Trophoblast cell (in vitro differentiated cells and primary cell): ENCODE data around the gene PPP2R2C.

Experiments used
- DNase-seq, 2 donors: peaks; one replicate each; pipeline ENCODE4 v3.0.0-alpha.2; 2016
- H2AFZ ChIP-seq: 2 replicates; pipeline ENCODE4 v1.6.1; 2013; ENCODE audit warnings: low read length, moderate library complexity, mild to moderate bottlenecking; ENCODE audit not compliant: insufficient read depth, poor library complexity
- H2AK5ac ChIP-seq: 2 replicates; pipeline ENCODE4 v1.6.1; 2013; ENCODE audit warnings: mild to moderate bottlenecking, low read length
- H2BK120ac ChIP-seq: 2 replicates; pipeline ENCODE4 v1.6.1; 2013; ENCODE audit warnings: low read length, mild to moderate bottlenecking, moderate library complexity; ENCODE audit not compliant: insufficient read depth, poor library complexity
- H2BK12ac ChIP-seq: 2 replicates; pipeline ENCODE4 v1.6.1; 2013; ENCODE audit warnings: mild to moderate bottlenecking, low read length, moderate library complexity
- H2BK5ac ChIP-seq: 2 replicates; pipeline ENCODE4 v1.6.1; 2013; ENCODE audit warnings: low read length, low read depth, moderate library complexity, mild to moderate bottlenecking; ENCODE audit not compliant: poor library complexity
- H3K14ac ChIP-seq: 2 replicates; pipeline ENCODE4 v1.6.1; 2013; ENCODE audit warnings: mild to moderate bottlenecking, low read length
- H3K18ac ChIP-seq: 2 replicates; pipeline ENCODE4 v1.6.1; 2013; ENCODE audit warnings: mild to moderate bottlenecking, low read length
- H3K23ac ChIP-seq: 2 replicates; pipeline ENCODE4 v1.6.1; 2013; ENCODE audit warnings: low read length
- H3K27ac ChIP-seq: 2 replicates; pipeline ENCODE4 v1.5.1; 2013; ENCODE audit warnings: low read depth, mild to moderate bottlenecking, inconsistent platforms, low read length, moderate library complexity
- H3K27me3 ChIP-seq: 2 replicates; pipeline ENCODE4 v1.6.1; 2013; ENCODE audit warnings: inconsistent platforms, mild to moderate bottlenecking, low read length, moderate library complexity; ENCODE audit not compliant: insufficient read depth
- H3K36me3 ChIP-seq, 2 experiments: 1 replicate in 1 of 2; 2 replicates in 1 of 2; pipeline ENCODE4 v1.6.1; 2013; ENCODE audit warnings: low read length in 2 of 2, mild to moderate bottlenecking in 2 of 2, moderate library complexity in 1 of 2; ENCODE audit not compliant: insufficient read depth in 2 of 2, control insufficient read depth in 1 of 2
- H3K4ac ChIP-seq: 2 replicates; pipeline ENCODE4 v1.6.1; 2013; ENCODE audit warnings: low read depth, mild to moderate bottlenecking, low read length, moderate library complexity
- H3K4me1 ChIP-seq, 2 experiments: 1 replicate in 1 of 2; 2 replicates in 1 of 2; pipeline ENCODE4 v1.6.1; 2013; ENCODE audit warnings: low read length in 2 of 2, mild to moderate bottlenecking in 2 of 2, moderate library complexity in 1 of 2; ENCODE audit not compliant: insufficient read depth in 2 of 2, control insufficient read depth in 1 of 2
- H3K4me2 ChIP-seq: 2 replicates; pipeline ENCODE4 v1.6.1; 2013; ENCODE audit warnings: inconsistent platforms, mild to moderate bottlenecking, low read length, moderate library complexity
- H3K4me3 ChIP-seq: 2 replicates; pipeline ENCODE4 v1.5.1; 2013; ENCODE audit warnings: mild to moderate bottlenecking, low read depth, low read length, inconsistent platforms
- H3K79me1 ChIP-seq: one replicate; pipeline ENCODE4 v1.6.1; 2013; ENCODE audit warnings: low read length
- H3K79me2 ChIP-seq: 2 replicates; pipeline ENCODE4 v1.6.1; 2013; ENCODE audit warnings: low read length, mild to moderate bottlenecking; ENCODE audit not compliant: control insufficient read depth, insufficient read depth, poor library complexity
- H3K9ac ChIP-seq: 2 replicates; pipeline ENCODE4 v1.6.1; 2013; ENCODE audit warnings: mild to moderate bottlenecking, low read length
- H3K9me3 ChIP-seq: 2 replicates; pipeline ENCODE4 v1.6.1; 2013; ENCODE audit warnings: low read depth, mild to moderate bottlenecking, control low read depth, inconsistent platforms, low read length; ENCODE audit not compliant: insufficient read depth
- H4K12ac ChIP-seq: 2 replicates; pipeline ENCODE4 v1.6.1; 2013; ENCODE audit warnings: low read depth, mild to moderate bottlenecking, low read length, moderate library complexity
- H4K8ac ChIP-seq: 2 replicates; pipeline ENCODE4 v1.6.1; 2013; ENCODE audit warnings: low read depth, mild to moderate bottlenecking, low read length, moderate library complexity
- H4K91ac ChIP-seq: one replicate; pipeline ENCODE4 v1.6.1; 2013; ENCODE audit warnings: low read depth, mild to moderate bottlenecking, low read length, moderate library complexity
- WGBS: extraction: QIAGEN DNeasy Blood & Tissue Kit; methylation state at CpG from one replicate; pipeline ENCODE4 v1.1.7; 2013; ENCODE audit warnings: missing lambda C conversion rate; ENCODE audit not compliant: insufficient read length, insufficient coverage; ENCODE audit errors: extremely low coverage; 5-methylcytosine and 5-hydroxymethylcytosine counted together

PPP2R2C gene

GRCh38 chr4:6449335-6449734, 23.1 kb downstream of the PPP2R2C start:
- no peaks in the 10 kb centered on the region for H3K9me3 ChIP-seq

GRCh38 chr4:6448476-6449170, 23.8 kb downstream of the PPP2R2C start:
- no peak overlapping the region for H3K27ac ChIP-seq
- H2BK5ac ChIP-seq = no peak overlapping the region
- no peaks in the 10 kb centered on the region for H3K27me3 ChIP-seq
- H2AK5ac ChIP-seq = no peak overlapping the region
- no peak overlapping the region for H4K8ac ChIP-seq
- H3K18ac ChIP-seq = no peak overlapping the region
- no peak for DNase-seq
- H2BK120ac ChIP-seq = no peak overlapping the region
- WGBS = no CpG with 5 or more reads among the region's 21 CpGs
- H3K9ac ChIP-seq = no peak overlapping the region
- H3K79me1 ChIP-seq = no peaks in the 10 kb centered on the region
- H3K4me2 ChIP-seq = no peak overlapping the region
- H3K4me1 ChIP-seq = no peaks in the 10 kb centered on the region
- H2AFZ ChIP-seq = no peak overlapping the region
- no peak overlapping the region for H4K12ac ChIP-seq
- no peaks in the 10 kb centered on the region for H3K36me3 ChIP-seq
- no peak overlapping the region for H4K91ac ChIP-seq
- H3K14ac ChIP-seq = no peak overlapping the region
- no peak overlapping the region for H3K4ac ChIP-seq
- H2BK12ac ChIP-seq = no peak overlapping the region
- no peaks in the 10 kb centered on the region for H3K79me2 ChIP-seq
- H3K4me3 ChIP-seq = no peak overlapping the region
- no peaks in the 10 kb centered on the region for H3K9me3 ChIP-seq
- no peak overlapping the region for H3K23ac ChIP-seq

More at GRCh38 chr4:6449335-6449734, 23.1 kb downstream of the PPP2R2C start:
- no peak overlapping the region for H3K4me3 ChIP-seq
- H3K79me1 ChIP-seq = no peaks in the 10 kb centered on the region
- no peak overlapping the region for H2AFZ ChIP-seq
- DNase-seq = no peak
- H2BK5ac ChIP-seq = no peak overlapping the region
- H2AK5ac ChIP-seq = no peak overlapping the region
- no peak overlapping the region for H3K27ac ChIP-seq
- no peak overlapping the region for H3K23ac ChIP-seq
- no peaks in the 10 kb centered on the region for H3K79me2 ChIP-seq
- H2BK120ac ChIP-seq = no peak overlapping the region
- no peak overlapping the region for H4K8ac ChIP-seq
- H3K36me3 ChIP-seq = no peaks in the 10 kb centered on the region
- no peak overlapping the region for H3K4ac ChIP-seq
- no peak overlapping the region for H2BK12ac ChIP-seq
- WGBS = no CpG with 5 or more reads among the region's 14 CpGs
- H3K18ac ChIP-seq = no peak overlapping the region
- no peak overlapping the region for H3K9ac ChIP-seq
- H3K14ac ChIP-seq = no peak overlapping the region
- no peaks in the 10 kb centered on the region for H3K4me1 ChIP-seq
- H4K91ac ChIP-seq = no peak overlapping the region
- no peaks in the 10 kb centered on the region for H3K27me3 ChIP-seq
- no peak overlapping the region for H4K12ac ChIP-seq
- H3K4me2 ChIP-seq = no peak overlapping the region

GRCh38 chr4:6447672-6448171, 24.7 kb downstream of the PPP2R2C start:
- Histone ChIP-seq H3K18ac (no peak overlapping the region), H3K27ac (no peak overlapping the region), H3K79me1 (no peaks in the 10 kb centered on the region), H3K23ac (no peak overlapping the region), H2AK5ac (no peak overlapping the region), H3K27me3 (no peaks in the 10 kb centered on the region), H3K4me3 (no peak overlapping the region), H2BK12ac (no peak overlapping the region), H4K12ac (no peak overlapping the region), H2BK120ac (no peak overlapping the region), H3K14ac (no peak overlapping the region), H3K4ac (no peak overlapping the region), H2AFZ (no peak overlapping the region), H3K9ac (no peak overlapping the region), H4K8ac (no peak overlapping the region), H3K9me3 (no peaks in the 10 kb centered on the region), H4K91ac (no peak overlapping the region), H2BK5ac (no peak overlapping the region), H3K79me2 (no peaks in the 10 kb centered on the region), H3K4me1 (no peaks in the 10 kb centered on the region), H3K4me2 (no peak overlapping the region), H3K36me3 (no peaks in the 10 kb centered on the region)
- no peak for DNase-seq
- WGBS = no CpG with 5 or more reads among the region's 22 CpGs

- no peak overlapping the region for H2BK5ac ChIP-seq
- H2AK5ac ChIP-seq = no peak overlapping the region
- H4K12ac ChIP-seq = no peak overlapping the region
- no peak overlapping the region for H3K9ac ChIP-seq
- no peak overlapping the region for H3K18ac ChIP-seq
- no peaks in the 10 kb centered on the region for H3K4me1 ChIP-seq
- H3K27me3 ChIP-seq = no peaks in the 10 kb centered on the region
- no peak overlapping the region for H3K27ac ChIP-seq
- no CpG with 5 or more reads among the region's 22 CpGs for WGBS
- no peak overlapping the region for H2AFZ ChIP-seq
- H4K91ac ChIP-seq = no peak overlapping the region
- H2BK12ac ChIP-seq = no peak overlapping the region
- no peak overlapping the region for H3K4ac ChIP-seq
- H3K14ac ChIP-seq = no peak overlapping the region
- no peaks in the 10 kb centered on the region for H3K9me3 ChIP-seq
- no peaks in the 10 kb centered on the region for H3K79me1 ChIP-seq
- no peak for DNase-seq
- no peak overlapping the region for H3K4me2 ChIP-seq
- no peaks in the 10 kb centered on the region for H3K36me3 ChIP-seq
- H3K4me3 ChIP-seq = no peak overlapping the region
- H3K79me2 ChIP-seq = no peaks in the 10 kb centered on the region
- no peak overlapping the region for H3K23ac ChIP-seq
- no peak overlapping the region for H4K8ac ChIP-seq
- no peak overlapping the region for H2BK120ac ChIP-seq
Measured at GRCh38 chr4:6446538-6447451, 25.6 kb downstream of the PPP2R2C start.
